Activated B cell treated with CpG ODN at 0.5 μM for 24 hours (primary cell): ENCODE data around the gene GUCD1. TPM values are rescaled to one million over a fixed set of nuclear protein-coding genes. Genes with fewer than 3 reads are reported as not detected.
A peak's percentile ranks its signal among the peaks of the same experiment; 100 is the strongest.
"Not testable (repeated sequence)": the region's sequence is repeated elsewhere in the genome, so short reads cannot be mapped to it uniquely, and the experiment has no call there.

Experiments
- ATAC-seq: fragments of 200-7000 bp; cut with Tn5 transposase; one replicate; pipeline ENCODE4 v1.10.0; 2021; ENCODE audit warnings: low read depth, mild to moderate bottlenecking, moderate library complexity
- CTCF ChIA-PET: fragments of 350-600 bp; sonication (Branson Sonifier 250); formaldehyde crosslinking; loops from one replicate; lab custom pipeline; 2021; ENCODE audit warnings: antibody characterized with exemption; lab: Charles Lee
- POLR2A ChIA-PET: fragments of 350-600 bp; sonication (Branson Sonifier 250); formaldehyde crosslinking; loops from one replicate; lab custom pipeline; 2021; ENCODE audit warnings: antibody characterized with exemption; lab: Charles Lee
- DNase-seq: peaks from one replicate; pipeline ENCODE4 v3.0.0; 2022
- H3K27ac Mint-ChIP-seq: one replicate; pipeline ENCODE4 v1.8.0; 2020; ENCODE audit warnings: mixed read lengths
- H3K27me3 Mint-ChIP-seq: one replicate; pipeline ENCODE4 v1.8.0; 2021; ENCODE audit warnings: mixed read lengths
- H3K36me3 Mint-ChIP-seq: one replicate; pipeline ENCODE4 v1.8.0; 2021; ENCODE audit warnings: low read depth, mixed read lengths
- H3K4me1 Mint-ChIP-seq: one replicate; pipeline ENCODE4 v1.8.0; 2021; ENCODE audit warnings: mixed read lengths
- H3K4me3 Mint-ChIP-seq: one replicate; pipeline ENCODE4 v1.8.0; 2020; ENCODE audit warnings: mild to moderate bottlenecking, mixed read lengths
- H3K9me3 Mint-ChIP-seq: one replicate; pipeline ENCODE4 v1.8.0; 2020; ENCODE audit warnings: mixed read lengths
- CTCF ChIP-seq: fragments of 200-600 bp; IDR thresholded peaks from one replicate; pipeline ENCODE4 v1.8.0; 2022; ENCODE audit warnings: antibody characterized with exemption, mild to moderate bottlenecking
- intact Hi-C: fragments of 100-400 bp; cut with micrococcal nuclease; formaldehyde crosslinking; loops from one replicate; pipeline ENCODE4 v1.15.1; 2024
- total RNA-seq: library from RNA; stranded (reverse); gene quantifications from 2 replicates; pipeline ENCODE4 v1.2.3, GENCODE V29; 2022

The GUCD1 gene
- total RNA-seq: 134 and 141 TPM in 2 replicates

- TF ChIP-seq CTCF: no peak
Observed at GRCh38 chr22:24554313-24555164, at the start of gene GUCD1. Gene GUCD1, minus strand, starts transcription at chr22:24555138. Its CDS starts 147 bp downstream, at chr22:24554991.

DNA sequence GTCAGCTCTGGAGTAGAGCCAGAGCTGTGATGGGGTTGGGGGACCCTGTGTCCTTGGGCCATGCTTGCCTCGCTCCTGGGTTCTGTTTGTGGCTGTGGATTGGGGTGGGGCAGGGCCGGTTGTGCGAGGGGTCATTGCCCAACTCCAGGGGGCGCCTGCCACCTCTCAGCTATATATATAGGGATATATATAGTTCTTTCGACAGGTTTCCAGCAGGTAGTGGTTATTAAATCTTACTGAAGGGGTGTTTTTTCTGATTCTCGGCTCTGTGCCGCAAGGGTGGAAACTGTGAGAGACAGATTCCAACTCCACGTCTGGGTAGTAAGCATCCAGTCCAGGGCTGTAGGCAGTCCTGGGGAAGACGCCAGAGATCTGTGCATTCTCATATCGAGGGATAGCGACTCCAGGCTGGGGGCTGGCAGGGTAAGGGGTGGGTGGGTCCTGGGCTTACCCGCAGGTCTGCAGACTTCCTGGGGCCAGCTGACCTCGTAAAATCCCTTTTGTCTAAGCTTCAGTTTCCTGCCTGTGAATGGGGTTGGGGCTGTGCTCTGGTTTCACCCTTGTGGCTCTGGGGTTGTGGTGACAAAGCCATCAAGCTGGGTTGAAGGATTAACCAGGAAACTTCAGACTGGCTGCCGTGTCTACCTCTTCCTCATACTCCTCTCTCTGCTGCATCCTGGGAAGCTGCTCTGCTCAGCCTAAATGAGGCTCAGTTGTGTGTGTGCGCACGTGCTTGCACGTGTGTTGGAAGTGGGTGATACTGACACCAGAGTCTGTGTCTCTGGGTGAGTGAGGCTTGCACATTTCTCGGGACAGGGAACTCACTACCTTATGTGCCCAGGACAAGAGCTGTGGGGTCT lies 49.1 kb upstream of the GUCD1 start:
- not testable (repeated sequence) for H3K9me3 Mint-ChIP-seq

More at GRCh38 chr22:24554313-24555164, at the start of gene GUCD1:
- Mint-ChIP-seq H3K4me3 (peak within 1 kb of the TSS; percentile 99), H3K27me3 (no peaks in the 10 kb centered on the region), H3K36me3 (peaks cover 60% of the 10 kb centered on the region), H3K9me3 (no peaks in the 10 kb centered on the region), H3K27ac (peak within 1 kb of the TSS; percentile 98), H3K4me1 (peaks cover 90% of the 10 kb centered on the region)
- no peak for DNase-seq
- ATAC-seq: no peak
- intact Hi-C loops: loop anchor here (1.0 to 5.0 kb wide), 6 partner anchors 52 to 640 kb away; partner anchors contain the start of gene CABIN1
- CTCF ChIA-PET: interaction anchor here (1.6 kb wide), 1 partner anchor 29 kb away, joined by 4 read pairs; no protein-coding TSS in a partner anchor
- POLR2A ChIA-PET: interaction anchor here (0.6 to 3.8 kb wide), 18 partner anchors 13 to 1484 kb away, joined by 3 to 36 read pairs (median 4); partner anchors contain the start of genes ADORA2A, CABIN1, GNAZ and RAB36

GRCh38 chr22:24602847-24603769 lies 48.2 kb upstream of the GUCD1 start, which contains the start of gene GGT1:
Gene GGT1, plus strand, starts transcription at chr22:24603193. Its CDS starts 7,889 bp downstream, at chr22:24611082.
- H3K4me1 Mint-ChIP-seq: peaks cover 21% of the 10 kb centered on the region
- ATAC-seq, H3K27ac Mint-ChIP-seq, H3K36me3 Mint-ChIP-seq, intact Hi-C loops, H3K9me3 Mint-ChIP-seq, DNase-seq, POLR2A ChIA-PET, H3K27me3 Mint-ChIP-seq, CTCF ChIA-PET: not testable (repeated sequence)
- H3K4me3 Mint-ChIP-seq: peak within 1 kb of the TSS; percentile 38

More for the DNA sequence above, 49.1 kb upstream of the GUCD1 start:
- intact Hi-C loops, H3K36me3 Mint-ChIP-seq, CTCF ChIA-PET, ATAC-seq, DNase-seq, H3K27me3 Mint-ChIP-seq, H3K27ac Mint-ChIP-seq, POLR2A ChIA-PET, H3K4me3 Mint-ChIP-seq: not testable (repeated sequence)
- peaks cover 21% of the 10 kb centered on the region for H3K4me1 Mint-ChIP-seq

GRCh38 chr22:24602105-24602749 lies 47.3 kb upstream of the GUCD1 start:
- CTCF ChIA-PET, ATAC-seq, H3K27me3 Mint-ChIP-seq, H3K36me3 Mint-ChIP-seq, H3K27ac Mint-ChIP-seq, H3K9me3 Mint-ChIP-seq, DNase-seq, H3K4me3 Mint-ChIP-seq, intact Hi-C loops, POLR2A ChIA-PET: not testable (repeated sequence)
- H3K4me1 Mint-ChIP-seq: peaks cover 17% of the 10 kb centered on the region

DNA sequence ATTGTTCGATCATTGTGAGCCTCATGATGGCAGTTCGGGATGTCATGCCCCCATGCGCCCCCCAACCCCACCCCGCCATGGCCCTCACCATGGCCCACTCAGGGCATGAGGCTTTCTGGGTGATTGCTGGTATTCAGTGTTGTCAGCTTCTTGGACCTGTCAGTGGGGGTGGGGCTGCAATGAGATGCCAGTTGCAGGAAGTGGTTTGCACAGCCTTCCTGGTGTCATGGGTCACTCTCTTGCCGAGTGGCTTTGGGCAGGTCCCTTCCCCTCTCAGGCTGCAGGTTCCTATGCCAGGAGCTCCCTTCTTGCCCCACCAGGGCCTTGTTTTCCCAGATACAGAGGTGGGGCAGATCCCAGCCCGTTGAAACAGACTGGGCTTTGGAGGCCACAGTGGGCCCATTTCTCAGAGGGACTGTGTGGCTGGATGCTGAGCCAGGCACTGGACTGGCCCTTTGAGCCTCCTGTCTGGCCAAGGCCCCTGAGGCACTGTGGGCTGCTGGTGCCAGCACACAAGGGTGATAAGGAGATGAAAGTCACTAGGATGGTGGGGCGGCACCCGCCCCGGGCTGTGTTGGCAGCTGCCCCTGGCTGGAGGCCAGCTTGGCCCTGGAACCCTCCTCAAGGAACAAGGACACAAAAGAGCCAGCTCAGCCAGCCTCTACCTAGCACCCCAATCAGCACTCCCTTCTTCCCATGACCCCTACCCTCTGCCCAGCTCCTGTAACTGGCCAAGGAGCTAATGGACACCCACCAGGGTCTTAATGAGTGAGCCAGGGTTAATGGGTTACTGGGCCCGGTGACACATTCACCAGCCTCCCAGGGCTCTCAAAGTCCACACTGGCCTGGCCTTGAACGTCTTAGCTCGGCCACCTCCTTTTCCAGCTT lies 46.5 kb upstream of the GUCD1 start:
- POLR2A ChIA-PET: no interaction called here
- DNase-seq (no peak), ATAC-seq (no peak)
- Mint-ChIP-seq H3K4me3 (no peak overlapping the region), H3K27ac (no peak overlapping the region), H3K9me3 (no peaks in the 10 kb centered on the region), H3K4me1 (peaks cover 17% of the 10 kb centered on the region), H3K27me3 (no peaks in the 10 kb centered on the region), H3K36me3 (no peaks in the 10 kb centered on the region)
- CTCF ChIA-PET: no interaction called here
- intact Hi-C loops: no loop called here
- no peak for TF ChIP-seq CTCF

DNA sequence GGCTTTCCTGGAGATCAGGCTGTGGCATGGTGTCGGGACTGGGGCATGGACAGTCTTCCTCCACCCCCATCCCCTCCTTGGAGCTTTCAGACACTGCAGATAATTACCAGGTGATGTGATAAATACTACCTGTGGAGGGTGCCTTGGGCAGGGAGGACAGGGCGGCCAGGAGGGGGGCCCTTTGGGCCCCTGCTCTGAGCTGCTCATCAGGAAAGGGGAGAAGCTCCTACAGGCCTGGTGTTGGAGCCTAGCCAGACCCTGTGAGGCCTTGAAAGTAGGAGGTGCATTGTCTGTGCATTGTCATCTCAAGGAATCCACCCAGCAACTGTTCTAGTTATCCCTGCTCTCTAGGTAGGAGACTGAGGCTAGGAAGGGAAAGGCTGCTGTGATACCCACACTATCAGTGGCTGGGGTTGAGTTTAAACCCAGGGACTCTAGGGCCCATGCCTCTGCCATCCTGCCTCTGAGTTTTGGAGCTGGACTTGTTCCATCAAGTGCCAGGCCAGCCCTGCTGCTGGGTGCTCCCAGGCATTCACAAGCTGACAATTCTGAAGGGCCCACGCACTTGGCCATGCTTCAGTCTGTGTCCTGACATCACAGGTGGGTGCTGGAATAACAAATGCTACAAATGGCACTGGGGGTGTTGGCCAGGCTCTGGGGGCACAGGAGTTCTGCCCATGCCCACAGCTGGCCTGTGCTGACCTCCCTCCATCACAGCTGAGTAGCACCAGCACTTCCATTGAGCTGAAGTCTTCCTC lies 45.2 kb upstream of the GUCD1 start:
- intact Hi-C loops, DNase-seq, CTCF ChIA-PET, H3K4me3 Mint-ChIP-seq, H3K27me3 Mint-ChIP-seq, POLR2A ChIA-PET, H3K36me3 Mint-ChIP-seq, H3K9me3 Mint-ChIP-seq, ATAC-seq, H3K27ac Mint-ChIP-seq: not testable (repeated sequence)
- peaks cover 17% of the 10 kb centered on the region for H3K4me1 Mint-ChIP-seq
